GM19463 (cell line): ENCODE data around the gene RTN3.
"Not testable (repeated sequence)": the region's sequence is repeated elsewhere in the genome, so short reads cannot be mapped to it uniquely, and the experiment has no call there.

ENCODE experiments used
- ATAC-seq: cut with Tn5 transposase; IDR thresholded peaks from one replicate; pipeline ENCODE4 v1.9.1; 2021; ENCODE audit warnings: mild to moderate bottlenecking, moderate library complexity; ENCODE audit not compliant: unreplicated experiment

RTN3 gene

GRCh38 chr11:63767565-63768236 lies 86.4 kb downstream of the RTN3 start:
- peak; percentile 17 for ATAC-seq

DNA sequence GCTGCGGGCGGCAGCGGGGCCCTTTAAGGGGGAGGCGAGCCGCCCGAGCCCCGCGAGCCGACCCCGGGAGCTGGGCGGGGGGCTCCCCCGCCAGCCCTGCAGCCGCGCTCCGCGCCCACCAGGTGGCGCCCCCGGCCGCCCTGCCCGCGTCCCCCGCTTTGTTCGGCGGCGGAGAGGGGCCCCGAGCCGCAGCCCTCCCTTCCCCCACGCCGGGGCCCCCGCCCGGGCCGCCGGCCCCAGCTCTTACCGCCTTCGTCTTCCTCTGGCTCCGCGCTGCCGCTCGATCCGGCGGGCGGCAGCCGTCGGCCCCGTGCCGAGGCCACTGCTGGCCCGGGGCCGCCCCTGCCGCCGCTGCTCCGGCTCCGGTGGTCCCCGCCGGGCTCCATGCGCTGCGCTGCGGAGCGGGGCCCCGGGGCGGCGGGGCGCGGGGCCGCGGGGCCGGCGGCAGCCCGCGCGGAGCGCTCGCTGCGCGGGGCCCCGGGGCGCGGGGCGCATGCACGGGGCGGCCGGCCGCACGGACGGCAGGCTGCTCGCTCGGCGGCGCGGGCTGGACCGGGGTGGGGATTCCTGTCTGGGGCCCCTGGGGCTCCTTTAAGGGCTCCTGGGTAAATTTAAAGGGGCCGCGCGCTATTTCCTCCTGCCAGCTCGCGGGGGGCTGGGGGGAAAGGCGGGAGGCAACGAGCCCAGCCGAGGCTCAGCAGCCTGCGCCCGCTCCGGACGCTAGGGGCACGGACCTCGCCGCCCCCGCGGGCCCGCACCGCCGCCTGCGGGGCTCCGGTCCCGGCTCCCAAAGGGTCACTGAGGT lies 87.1 kb downstream of the RTN3 start, which contains the start of gene ZFTA:
TSS of gene ZFTA (minus strand) at position 539 of the 805 bp plus-strand sequence. CDS start at position 386, 153 bp downstream.
- peak; percentile 56 for ATAC-seq

GRCh38 chr11:63769042-63769713 lies 87.9 kb downstream of the RTN3 start:
- ATAC-seq, result peak; percentile 36

GRCh38 chr11:63769714-63770455 lies 88.6 kb downstream of the RTN3 start:
- ATAC-seq, result no peak

GRCh38 chr11:63770763-63771162 lies 89.5 kb downstream of the RTN3 start:
- ATAC-seq, result no peak

DNA sequence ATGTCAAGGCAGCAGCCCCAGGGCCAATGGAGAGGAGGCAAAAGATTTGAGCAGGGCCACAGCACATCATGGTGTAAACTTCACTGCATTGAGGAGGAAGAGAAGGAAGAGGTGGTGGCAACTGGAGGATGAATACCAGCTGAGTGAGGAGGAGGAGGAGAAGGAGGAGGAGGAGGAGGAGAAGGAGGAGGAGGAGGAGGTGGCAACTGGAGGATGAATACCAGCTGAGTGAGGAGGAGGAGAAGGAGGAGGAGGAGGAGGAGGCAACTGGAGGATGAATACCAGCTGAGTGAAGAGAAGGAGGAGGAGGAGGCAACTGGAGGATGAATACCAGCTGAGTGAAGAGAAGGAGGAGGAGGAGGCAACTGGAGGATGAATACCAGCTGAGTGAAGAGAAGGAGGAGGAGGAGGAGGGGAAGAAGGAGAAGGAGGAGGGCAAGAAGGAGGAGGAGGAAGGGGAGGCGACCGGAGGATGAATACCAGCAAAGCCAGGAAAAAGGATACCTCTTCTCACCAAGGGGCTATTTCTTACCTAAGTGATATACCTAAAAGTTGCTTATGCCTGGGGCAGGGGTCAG lies 90.5 kb downstream of the RTN3 start:
- not testable (repeated sequence) for ATAC-seq

DNA sequence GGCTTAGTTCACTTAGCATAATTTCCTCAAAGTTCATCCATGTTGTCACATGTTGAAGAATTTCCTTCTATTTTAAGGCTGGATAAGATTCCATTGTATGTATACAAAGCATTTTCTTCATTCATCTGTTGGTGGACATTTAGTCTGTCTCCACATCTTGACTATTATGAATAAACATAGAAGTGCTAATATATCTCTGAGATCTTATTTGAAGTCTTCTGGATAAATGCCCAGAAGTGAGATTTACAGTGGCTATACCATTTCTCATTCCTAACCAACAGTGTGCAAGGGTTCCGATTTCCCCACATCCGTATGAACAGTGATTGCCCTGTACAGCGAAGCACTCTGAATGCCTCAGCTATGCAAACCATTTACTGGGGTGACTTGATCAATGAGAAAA lies 93.9 kb downstream of the RTN3 start:
- no peak for ATAC-seq

GRCh38 chr11:63779039-63779438 lies 97.7 kb downstream of the RTN3 start:
- ATAC-seq, result no peak

- no peak for ATAC-seq
Measured at GRCh38 chr11:63782749-63783148, 101.4 kb downstream of the RTN3 start.

DNA sequence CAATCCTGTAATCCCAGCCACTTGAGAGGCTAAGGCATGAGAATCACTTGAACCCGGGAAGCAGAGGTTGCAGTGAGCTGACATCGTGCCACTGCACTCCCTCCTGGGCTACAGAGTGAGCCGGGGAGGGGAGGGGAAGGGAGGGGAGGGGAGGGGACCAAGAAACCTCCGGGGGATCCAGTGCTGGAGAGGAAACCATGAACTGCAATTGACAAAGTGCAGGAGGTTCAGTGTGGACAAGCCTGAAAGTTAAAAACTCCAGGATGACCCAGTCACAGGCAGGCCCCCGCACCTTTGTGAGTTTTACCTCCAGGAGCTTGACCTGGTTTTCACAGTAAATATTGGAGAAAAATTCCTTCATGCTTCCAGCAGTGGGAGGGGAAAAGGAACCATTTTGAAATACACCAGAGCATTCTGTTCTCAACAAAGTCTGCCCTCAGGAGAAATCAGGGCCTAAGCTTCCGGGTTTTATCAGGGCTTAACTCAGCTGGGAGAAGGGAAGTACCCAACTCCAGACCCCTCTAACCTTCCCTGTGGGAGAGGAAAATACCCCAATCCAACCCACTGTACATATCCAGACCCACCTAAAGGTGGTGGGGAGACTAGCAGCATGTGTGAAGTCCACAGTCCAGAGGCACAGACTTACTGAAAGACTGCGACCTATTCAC lies 102.8 kb downstream of the RTN3 start:
- no peak for ATAC-seq

- no peak for ATAC-seq
Measured at GRCh38 chr11:63785823-63786222, 104.5 kb downstream of the RTN3 start.

DNA sequence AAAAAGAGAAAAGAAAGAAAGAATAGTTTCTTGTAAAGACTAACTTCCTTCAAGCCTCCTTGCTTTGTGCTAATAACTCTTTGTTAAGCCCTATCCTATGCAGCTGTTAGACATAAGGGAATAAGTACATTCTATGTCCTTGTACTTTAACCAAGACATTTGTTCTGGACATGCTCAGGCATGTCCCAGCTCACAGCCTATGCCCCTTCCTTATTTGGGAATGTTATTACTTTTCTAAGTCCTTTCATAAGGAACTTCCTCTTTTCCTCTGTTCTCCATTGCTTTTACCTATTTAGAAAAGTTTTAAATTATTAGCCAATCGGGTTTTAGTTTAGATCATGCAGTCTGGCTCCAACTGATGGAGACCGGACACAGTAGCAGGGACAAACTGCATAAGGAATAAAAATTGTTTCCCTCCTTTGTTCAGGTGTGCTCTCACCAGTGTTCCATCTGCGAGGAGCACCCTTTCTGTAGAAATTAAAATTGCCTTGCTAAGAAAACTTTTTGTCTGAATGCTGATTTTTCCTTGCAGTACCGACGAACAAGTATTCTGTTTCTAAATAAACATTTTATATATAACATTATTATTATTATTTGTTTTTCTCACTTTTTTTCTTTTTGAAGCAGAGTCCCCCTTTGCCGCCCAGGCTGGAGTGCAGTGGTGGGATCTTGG lies 110.3 kb downstream of the RTN3 start:
- no peak for ATAC-seq

- ATAC-seq, result no peak
Measured at GRCh38 chr11:63793161-63793560, 111.9 kb downstream of the RTN3 start.

GRCh38 chr11:63795066-63795465 lies 113.8 kb downstream of the RTN3 start:
- no peak for ATAC-seq

- no peak for ATAC-seq
Measured at GRCh38 chr11:63800921-63801320, 119.6 kb downstream of the RTN3 start.

- ATAC-seq, result no peak
Measured at GRCh38 chr11:63802637-63803414, 121.5 kb downstream of the RTN3 start.

DNA sequence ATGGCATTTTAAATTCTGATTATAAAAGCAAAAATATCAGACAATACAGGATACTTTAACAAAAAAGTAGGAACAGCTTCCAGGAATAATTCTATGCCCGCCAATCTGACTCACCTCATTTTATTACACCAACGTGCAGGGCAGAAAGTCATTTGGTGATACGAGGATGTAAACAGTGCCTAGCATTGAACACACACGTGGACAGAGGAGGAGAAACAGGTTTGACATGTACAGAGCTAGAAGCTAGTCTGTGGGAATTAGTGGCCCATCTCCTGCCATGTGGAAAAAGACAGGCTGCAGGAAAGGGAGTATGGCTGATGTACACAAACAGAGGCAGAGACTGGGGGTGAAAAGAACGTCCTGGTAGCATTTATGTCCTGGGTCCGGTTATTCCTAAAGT lies 123.0 kb downstream of the RTN3 start:
- ATAC-seq, result no peak

GRCh38 chr11:63805844-63806415 lies 124.6 kb downstream of the RTN3 start:
- no peak for ATAC-seq
